Right lobe of liver (tissue), 4 donors: ENCODE data around the gene TNKS1BP1.

Source experiments
- POLR2A ChIP-seq: fragments of 450-650 bp; IDR thresholded peaks from one replicate; pipeline ENCODE4 v1.6.1; 2017; ENCODE audit warnings: antibody characterized with exemption, mild to moderate bottlenecking
- TF ChIP-seq, protein P1 (sequence below), 4 donors: fragments of 200-600 bp in 3 of 4; fragments of 450-650 bp in 1 of 4; IDR thresholded peaks; one replicate each; pipeline versions ENCODE4 v1.5.1 to v1.8.0; 2016 to 2022; ENCODE audit warnings: antibody characterized with exemption in 4 of 4, mild to moderate bottlenecking in 2 of 4
- donor health status: DM: no; HTN: no; CAD: no.
- donor health status: DM: no; HTN: no; CAD: no.
- donor health status: DM: no; HTN: yes; CAD: no.

DNA sequence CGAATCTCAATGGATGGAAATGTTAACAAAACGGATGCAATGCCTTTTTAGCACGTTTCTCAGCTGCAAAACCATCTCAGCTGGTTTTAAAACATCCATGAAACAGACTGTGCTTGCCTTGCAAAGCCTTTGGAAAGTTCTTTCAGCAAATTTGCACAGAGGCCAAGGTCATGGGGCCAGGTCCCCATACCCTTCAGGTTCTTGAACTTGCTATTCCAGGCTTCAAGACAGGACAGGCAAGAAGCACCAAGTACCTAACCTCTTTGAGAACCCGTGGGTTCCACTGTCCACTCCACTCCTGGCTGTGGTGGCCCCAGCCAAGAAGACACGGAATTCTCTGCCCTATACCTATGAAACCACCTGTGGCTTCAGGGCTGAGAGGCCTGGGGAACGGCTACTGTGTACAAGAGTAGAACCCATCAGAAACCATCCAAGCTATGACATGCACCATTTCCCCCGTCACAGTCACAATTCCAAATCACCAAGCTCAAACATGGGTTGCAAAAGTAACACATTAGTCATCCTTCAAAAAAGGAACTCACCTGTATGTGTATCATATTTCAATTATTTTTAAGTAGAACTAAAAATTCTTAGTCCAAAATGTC lies 17.0 kb downstream of the TNKS1BP1 start:
- TF ChIP-seq, protein P1, sequence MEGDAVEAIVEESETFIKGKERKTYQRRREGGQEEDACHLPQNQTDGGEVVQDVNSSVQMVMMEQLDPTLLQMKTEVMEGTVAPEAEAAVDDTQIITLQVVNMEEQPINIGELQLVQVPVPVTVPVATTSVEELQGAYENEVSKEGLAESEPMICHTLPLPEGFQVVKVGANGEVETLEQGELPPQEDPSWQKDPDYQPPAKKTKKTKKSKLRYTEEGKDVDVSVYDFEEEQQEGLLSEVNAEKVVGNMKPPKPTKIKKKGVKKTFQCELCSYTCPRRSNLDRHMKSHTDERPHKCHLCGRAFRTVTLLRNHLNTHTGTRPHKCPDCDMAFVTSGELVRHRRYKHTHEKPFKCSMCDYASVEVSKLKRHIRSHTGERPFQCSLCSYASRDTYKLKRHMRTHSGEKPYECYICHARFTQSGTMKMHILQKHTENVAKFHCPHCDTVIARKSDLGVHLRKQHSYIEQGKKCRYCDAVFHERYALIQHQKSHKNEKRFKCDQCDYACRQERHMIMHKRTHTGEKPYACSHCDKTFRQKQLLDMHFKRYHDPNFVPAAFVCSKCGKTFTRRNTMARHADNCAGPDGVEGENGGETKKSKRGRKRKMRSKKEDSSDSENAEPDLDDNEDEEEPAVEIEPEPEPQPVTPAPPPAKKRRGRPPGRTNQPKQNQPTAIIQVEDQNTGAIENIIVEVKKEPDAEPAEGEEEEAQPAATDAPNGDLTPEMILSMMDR (IDR thresholded peaks at IDR 0.05) = no peak
- TF ChIP-seq POLR2A = no peak
